Endothelial cell (in vitro differentiated cells): Measurements from ENCODE around the gene THSD4. TPM values are rescaled to one million over a fixed set of nuclear protein-coding genes. Genes with fewer than 3 reads are reported as not detected.

Experiments used
- DNase-seq: peaks from one replicate; pipeline ENCODE4 v3.0.0; 2021; ENCODE audit warnings: low spot score
- H3K27ac Mint-ChIP-seq: one replicate; pipeline ENCODE4 v1.8.0; 2021; ENCODE audit warnings: mixed read lengths, inconsistent platforms; ENCODE audit not compliant: unreplicated experiment
- H3K27me3 Mint-ChIP-seq: one replicate; pipeline ENCODE4 v1.8.0; 2021; ENCODE audit warnings: mild to moderate bottlenecking, moderate library complexity, mixed read lengths, inconsistent platforms; ENCODE audit not compliant: unreplicated experiment
- H3K36me3 Mint-ChIP-seq: one replicate; pipeline ENCODE4 v1.8.0; 2021; ENCODE audit warnings: mild to moderate bottlenecking, low read depth, mixed read lengths, inconsistent platforms; ENCODE audit not compliant: unreplicated experiment
- H3K4me1 Mint-ChIP-seq: one replicate; pipeline ENCODE4 v1.8.0; 2021; ENCODE audit warnings: mild to moderate bottlenecking, mixed read lengths, inconsistent platforms; ENCODE audit not compliant: unreplicated experiment
- H3K4me3 Mint-ChIP-seq: one replicate; pipeline ENCODE4 v1.8.0; 2021; ENCODE audit warnings: mild to moderate bottlenecking, mixed read lengths, inconsistent platforms; ENCODE audit not compliant: unreplicated experiment
- H3K9me3 Mint-ChIP-seq: one replicate; pipeline ENCODE4 v1.8.0; 2021; ENCODE audit warnings: mixed read lengths, inconsistent platforms; ENCODE audit not compliant: unreplicated experiment
- CTCF ChIP-seq: fragments of 200-600 bp; sonication (generic); IDR thresholded peaks from one replicate; pipeline ENCODE4 v1.5.0; 2021; ENCODE audit warnings: antibody characterized with exemption; ENCODE audit not compliant: unreplicated experiment
- total RNA-seq: library from RNA; stranded (reverse); fragmentation: NEBNext Ultra II Directional; extraction: Animal tissue kit (Norgen Biotek cat#: 25700); gene quantifications from one replicate; pipeline ENCODE4 v1.2.1, GENCODE V29; 2021; ENCODE audit not compliant: unreplicated experiment

The THSD4 gene
- total RNA-seq, 1 donor from 2014 or later: 0.92 TPM

GRCh38 chr15:71279757-71280141 is 164.5 kb downstream of the THSD4 start:
- Mint-ChIP-seq H3K27me3 (peaks cover 2% of the 10 kb centered on the region), H3K4me1 (peaks cover 14% of the 10 kb centered on the region), H3K4me3 (no peak overlapping the region), H3K27ac (no peak overlapping the region), H3K36me3 (no peaks in the 10 kb centered on the region), H3K9me3 (no peaks in the 10 kb centered on the region)
- DNase-seq: no peak
- no peak for TF ChIP-seq CTCF

GRCh38 chr15:71280206-71280605 is 164.9 kb downstream of the THSD4 start:
- no peak overlapping the region for H3K27ac Mint-ChIP-seq
- H3K9me3 Mint-ChIP-seq: no peaks in the 10 kb centered on the region
- no peak overlapping the region for H3K4me3 Mint-ChIP-seq
- no peak for DNase-seq
- H3K27me3 Mint-ChIP-seq: peaks cover 2% of the 10 kb centered on the region
- H3K4me1 Mint-ChIP-seq: peaks cover 10% of the 10 kb centered on the region
- H3K36me3 Mint-ChIP-seq: no peaks in the 10 kb centered on the region
- no peak for TF ChIP-seq CTCF

GRCh38 chr15:71281256-71281655 is 166.0 kb downstream of the THSD4 start:
- no peak for DNase-seq
- TF ChIP-seq CTCF: no peak
- Mint-ChIP-seq H3K27me3 (peaks cover 2% of the 10 kb centered on the region), H3K4me1 (peaks cover 3% of the 10 kb centered on the region), H3K27ac (no peak overlapping the region), H3K36me3 (no peaks in the 10 kb centered on the region), H3K4me3 (no peak overlapping the region), H3K9me3 (no peaks in the 10 kb centered on the region)

GRCh38 chr15:71282076-71282475 is 166.8 kb downstream of the THSD4 start:
- peaks cover 2% of the 10 kb centered on the region for H3K27me3 Mint-ChIP-seq
- no peak overlapping the region for H3K27ac Mint-ChIP-seq
- no peak for TF ChIP-seq CTCF
- H3K4me1 Mint-ChIP-seq: peaks cover 3% of the 10 kb centered on the region
- no peak for DNase-seq
- H3K36me3 Mint-ChIP-seq: no peaks in the 10 kb centered on the region
- no peak overlapping the region for H3K4me3 Mint-ChIP-seq
- H3K9me3 Mint-ChIP-seq: no peaks in the 10 kb centered on the region

GRCh38 chr15:71288348-71288955 is 173.2 kb downstream of the THSD4 start:
- H3K36me3 Mint-ChIP-seq: no peaks in the 10 kb centered on the region
- no peaks in the 10 kb centered on the region for H3K9me3 Mint-ChIP-seq
- H3K27ac Mint-ChIP-seq: no peak overlapping the region
- no peak for DNase-seq
- peaks cover 2% of the 10 kb centered on the region for H3K27me3 Mint-ChIP-seq
- no peak overlapping the region for H3K4me3 Mint-ChIP-seq
- peaks cover 3% of the 10 kb centered on the region for H3K4me1 Mint-ChIP-seq
- TF ChIP-seq CTCF: no peak
